Activated CD4-positive, alpha-beta T cell treated with anti-CD3 and anti-CD28 coated beads, Interleukin-2, amount 50 U/mL, for 24 hours (primary cell): Measurements from ENCODE around the gene CAMK2N1.
A peak's percentile ranks its signal among the peaks of the same experiment; 100 is the strongest.
"Not testable (repeated sequence)": the region's sequence is repeated elsewhere in the genome, so short reads cannot be mapped to it uniquely, and the experiment has no call there.

Source experiments
- DNase-seq, 2 donors: peaks; one replicate each; pipeline ENCODE4 v3.0.0-alpha.2; 2020; ENCODE audit warnings: low read depth in 1 of 2, low spot score in 1 of 2

The CAMK2N1 gene

DNA sequence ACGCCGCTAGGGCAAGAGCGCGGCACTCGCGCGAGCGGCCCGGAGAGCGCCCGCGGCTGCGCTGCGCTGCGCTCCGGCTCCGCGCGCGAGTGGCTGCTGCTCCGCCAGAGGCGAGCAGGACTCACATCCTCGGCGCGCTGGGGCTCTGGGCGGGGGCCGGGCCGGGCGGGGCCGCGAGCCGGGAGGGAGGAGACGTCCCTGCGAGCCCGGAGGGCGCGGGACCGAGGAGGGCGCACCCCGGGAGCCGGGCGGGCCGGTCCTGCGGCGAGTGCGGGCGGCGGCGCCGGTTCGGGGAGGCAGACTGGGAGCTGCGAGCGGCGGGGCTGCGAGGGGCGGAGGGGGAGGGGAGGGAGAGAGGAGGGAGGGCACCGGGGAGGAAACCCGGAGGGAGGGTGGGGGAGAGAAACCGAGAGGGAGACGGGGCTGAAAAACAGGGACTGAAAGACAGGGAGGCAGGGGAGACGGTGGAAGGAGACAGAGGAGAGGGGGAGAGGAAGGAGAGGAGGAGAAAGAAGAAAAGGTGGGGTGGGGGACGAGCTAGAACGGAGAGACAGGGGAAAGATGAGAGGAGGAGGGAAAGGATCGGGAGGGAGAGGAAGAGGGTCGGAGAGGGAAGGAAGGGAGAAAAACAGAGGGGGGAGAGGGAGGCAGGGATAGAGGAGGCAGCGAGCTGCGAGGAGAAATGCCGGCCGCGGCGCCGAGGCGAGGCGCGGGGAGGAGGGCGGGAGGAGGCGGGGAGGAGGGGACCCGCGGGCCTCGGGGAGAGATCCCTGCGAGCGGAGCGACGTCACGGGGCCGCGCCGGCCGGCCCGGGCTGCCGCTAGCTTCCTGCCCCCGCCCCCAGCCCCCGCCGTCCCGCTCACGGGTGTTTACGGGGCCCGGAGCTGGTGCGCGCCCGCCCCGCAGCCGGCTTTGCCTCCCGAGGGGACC lies at the start of gene CAMK2N1:
Gene CAMK2N1, minus strand, starts transcription at position 684 of the 930 bp plus-strand sequence. CDS start 831 bp downstream, outside the sequence.
- DNase-seq, result no peak

DNA sequence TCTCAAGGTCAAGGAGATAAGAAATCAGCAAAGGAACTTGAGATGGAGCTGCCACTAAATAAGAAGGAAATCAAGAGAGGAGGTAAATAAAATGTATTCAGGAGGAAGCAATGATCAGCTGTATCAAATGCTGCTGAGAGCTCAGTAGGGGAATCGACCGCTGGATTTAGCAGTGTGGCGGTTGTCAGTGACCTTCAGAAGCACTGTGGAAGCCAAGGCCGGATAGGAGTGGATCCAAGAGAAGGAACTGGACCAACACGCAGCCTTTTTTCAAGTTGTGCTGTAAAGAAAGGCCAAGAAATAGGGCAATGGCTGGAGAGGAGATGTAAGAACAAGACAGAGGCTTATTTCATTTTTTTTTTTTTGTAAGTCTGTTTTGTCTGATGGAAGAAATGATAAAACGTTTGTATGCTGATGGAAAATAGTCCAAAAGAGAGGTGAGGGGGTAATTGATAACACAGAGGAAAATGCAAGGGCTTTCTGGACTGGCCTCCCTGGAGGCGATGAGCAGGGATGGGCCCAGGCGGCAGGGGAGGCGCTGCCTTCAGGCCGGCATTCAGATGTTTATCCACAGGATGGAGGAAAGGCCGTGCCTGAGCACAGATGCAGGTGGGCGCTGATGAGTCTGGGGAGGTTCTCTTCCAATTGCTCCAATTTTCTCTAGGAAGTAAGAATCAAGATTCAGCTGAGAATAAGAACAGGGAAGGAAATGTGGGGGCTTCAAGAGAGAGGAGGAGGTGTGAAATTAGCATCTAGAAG lies 48.8 kb upstream of the CAMK2N1 start:
- DNase-seq, result no peak

DNA sequence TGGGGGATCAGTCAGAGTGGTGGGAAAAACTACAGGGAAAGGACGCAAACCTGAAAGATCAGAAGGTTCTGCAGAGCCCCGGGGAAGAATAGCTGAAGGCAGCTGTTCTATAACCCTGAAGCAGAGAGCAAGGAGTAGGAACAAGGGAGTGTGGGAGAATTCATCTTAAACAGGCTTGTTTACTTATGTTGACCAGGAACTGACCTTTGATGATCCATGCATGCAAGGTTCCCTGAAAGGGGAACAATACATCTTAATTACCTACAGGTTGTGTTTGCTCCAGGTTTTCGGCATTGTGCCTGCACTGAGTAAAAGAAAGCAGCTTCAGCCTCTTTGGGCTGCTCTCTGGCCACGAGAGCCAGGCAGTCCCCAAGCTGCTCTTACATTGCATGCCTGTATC lies 47.6 kb upstream of the CAMK2N1 start:
- DNase-seq, result no peak

DNA sequence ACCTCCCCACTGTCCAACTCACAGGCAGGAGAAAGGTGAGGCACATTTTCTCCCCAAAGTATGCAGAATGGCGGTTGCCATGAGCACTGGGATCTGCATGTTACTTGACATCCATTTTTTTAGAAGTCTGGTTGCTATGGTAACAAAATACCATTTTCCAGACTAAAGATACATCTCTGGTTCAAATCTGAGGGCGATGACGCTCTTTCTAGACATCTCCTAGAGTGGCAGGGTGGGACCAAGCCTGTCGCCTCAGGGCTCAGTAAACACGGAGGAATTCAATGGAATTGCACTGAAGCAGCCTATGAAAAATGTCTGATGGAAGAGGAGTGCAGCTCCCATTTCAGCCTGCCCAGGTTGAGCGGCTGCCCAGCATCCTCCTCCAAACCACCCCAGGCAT lies 44.9 kb upstream of the CAMK2N1 start:
- DNase-seq, result no peak

DNA sequence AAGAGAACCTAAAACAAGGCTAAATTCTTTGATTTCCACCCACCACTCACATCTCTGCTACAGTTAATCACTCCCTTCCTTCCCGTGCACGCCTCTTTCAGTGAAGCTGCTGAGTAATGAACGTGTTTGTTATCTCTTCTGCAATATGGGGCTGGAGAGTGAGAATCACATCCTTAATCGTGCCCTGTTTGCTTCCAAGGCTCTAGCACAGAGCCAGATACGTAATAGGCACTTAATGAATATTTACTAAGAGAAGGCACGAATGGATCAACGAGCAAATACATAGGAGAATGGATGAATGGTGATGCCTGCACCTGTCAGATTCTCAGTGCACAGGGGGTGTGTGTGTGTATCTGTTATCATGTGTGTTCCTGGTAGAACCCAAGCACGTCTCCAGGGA lies 44.3 kb upstream of the CAMK2N1 start:
- no peak for DNase-seq

DNA sequence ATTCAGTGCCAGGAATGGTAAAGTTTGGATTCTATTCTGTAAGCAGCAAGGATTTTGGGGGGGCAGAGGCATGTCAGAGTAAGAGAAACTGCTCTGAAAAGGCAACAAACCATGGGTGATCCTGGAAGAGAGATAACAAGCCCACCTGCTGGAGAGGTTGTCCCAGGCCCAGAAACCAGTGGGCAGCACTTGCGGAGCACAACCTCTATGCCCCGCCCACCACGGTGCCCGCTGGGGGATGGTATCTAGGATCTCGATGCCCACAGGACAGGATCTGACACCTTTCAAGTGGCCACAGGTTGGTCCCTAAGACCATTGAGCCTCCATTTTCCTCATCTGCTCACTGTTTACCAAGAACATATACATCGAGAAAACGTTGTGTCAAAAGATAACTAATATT lies 42.2 kb upstream of the CAMK2N1 start:
- no peak for DNase-seq

DNA sequence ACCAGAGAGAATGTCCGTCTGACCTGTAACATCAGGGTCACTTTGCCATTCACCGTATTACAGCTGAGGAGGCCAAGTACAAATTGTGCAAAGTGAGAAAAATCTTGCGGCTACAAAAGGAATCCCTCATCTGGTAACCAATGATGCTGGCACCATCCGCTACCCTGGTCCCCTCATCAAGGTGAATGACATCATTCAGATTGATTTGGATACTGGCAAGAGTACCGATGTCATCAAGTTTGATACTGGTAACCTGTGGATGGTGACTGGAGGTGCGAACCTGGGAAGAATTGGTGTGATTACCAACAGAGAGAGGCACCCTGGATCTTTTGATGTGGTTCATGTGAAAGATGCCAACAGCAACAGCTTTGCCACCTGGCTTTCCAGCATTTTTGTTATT lies 40.3 kb upstream of the CAMK2N1 start:
- DNase-seq, result no peak

DNA sequence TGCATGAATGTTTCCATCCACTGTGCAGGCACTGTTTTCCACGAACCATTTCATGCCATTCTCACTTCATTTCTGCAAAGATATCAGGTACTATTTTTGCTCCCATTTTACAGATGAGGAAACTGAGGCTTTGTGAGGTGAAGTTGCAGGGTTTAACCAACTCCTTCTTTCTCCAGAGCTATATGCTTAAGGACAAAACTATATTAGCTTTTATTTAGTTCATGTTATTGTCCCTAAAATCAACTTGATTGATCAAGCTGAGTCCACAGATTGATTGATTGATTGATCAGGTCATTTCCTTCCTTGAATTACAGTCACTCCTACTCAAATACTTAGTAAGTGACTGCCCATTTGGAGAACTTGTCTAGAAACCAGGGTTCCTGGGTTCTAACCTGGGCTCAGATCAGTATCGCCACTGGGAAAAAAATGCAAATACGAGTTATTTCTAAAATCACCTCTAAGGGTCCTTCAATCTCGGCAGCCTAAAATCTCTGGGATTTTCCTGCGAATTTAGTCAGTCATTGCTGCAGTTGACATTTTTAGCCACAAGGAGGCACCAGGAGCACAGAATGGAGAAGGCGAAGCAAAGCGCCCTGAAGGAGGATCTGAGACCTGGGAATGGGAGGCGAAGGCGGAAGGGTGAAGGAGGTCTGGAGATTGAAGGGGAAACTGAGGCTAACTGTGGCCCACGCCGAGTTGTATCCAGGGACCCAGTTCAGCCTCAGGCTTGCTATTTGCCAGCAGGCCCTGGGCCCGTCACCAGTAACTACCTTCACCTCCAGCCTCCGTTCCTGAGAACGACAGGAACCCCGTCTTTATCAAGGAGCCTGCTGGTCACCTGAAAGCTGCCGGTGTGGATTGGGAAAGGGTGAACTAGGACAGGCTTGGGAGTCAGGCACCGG lies 36.2 kb upstream of the CAMK2N1 start:
- peak; percentile 28 to 63 for DNase-seq

DNA sequence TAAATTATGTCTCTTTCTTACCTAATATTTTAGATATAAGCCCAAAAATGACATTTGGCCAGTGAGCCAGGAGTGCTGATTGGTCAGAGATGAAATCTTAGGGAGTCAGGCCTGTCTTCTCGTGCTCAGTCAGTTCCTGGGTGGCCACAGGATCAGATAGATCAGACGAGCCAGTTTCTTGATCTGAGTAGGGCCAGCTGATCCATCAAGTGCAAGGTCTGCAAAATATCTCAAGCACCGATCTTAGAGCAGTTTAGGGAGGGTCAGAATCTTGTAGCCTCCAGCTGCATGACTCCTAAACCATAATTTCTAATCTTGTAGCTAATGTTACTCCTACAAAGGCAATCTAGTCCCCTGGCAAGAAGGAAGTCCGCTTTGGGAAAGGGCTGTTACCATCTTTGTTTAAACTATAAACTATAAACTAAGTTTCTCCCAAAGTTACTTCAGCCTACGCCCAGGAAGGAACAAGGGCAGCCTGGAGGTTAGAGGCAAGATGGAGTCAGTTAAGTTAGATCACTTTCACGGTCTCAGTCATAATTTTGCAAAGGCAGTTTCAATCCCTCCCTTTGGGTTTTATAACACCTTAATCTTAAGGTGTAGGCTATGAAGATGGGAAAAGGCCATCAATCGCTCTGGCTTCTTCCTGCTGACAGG lies 33.7 kb upstream of the CAMK2N1 start:
- not testable (repeated sequence) for DNase-seq

DNA sequence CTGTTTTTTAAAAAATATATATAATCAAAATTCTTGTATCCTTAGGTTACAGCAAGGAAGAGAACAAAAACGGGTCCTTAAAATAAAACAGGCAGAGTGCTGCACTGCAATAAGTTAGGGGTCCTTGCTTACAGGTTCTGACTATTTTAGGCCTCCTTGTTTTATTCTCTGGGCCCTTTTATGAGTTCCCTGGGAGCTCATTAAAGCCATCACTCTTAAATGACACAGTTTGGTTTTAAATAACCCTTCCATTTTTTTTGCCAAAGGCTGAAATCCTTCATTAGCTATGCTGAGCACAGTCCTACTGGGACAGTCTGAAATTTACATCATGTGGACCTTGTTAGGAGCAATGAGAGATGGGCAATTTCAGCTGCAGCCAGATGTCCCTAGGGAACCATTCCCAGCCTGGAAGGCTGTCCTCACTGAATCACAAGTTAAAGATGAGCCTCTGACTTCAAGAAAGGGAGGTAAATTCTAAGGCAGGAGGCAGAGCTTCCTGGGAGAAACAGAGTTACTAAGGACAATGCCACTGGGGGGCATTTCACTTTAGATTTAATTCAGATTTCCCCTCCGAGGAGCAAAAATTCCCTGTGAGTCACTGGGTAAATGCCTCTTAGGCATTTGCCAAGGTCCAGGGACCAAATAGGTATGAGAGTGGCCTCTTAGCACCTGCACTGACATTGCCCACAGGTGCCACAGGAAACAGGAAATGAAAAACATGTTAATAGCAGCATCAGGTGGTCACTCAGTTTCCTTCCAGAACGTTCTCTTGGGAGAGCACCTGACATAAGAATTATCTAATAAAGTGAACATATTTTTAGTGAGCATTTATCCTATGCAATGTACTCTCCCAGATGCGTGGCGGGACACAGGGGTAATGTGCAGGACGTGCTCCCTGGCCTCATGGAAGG lies 25.8 kb upstream of the CAMK2N1 start:
- DNase-seq, result no peak

DNA sequence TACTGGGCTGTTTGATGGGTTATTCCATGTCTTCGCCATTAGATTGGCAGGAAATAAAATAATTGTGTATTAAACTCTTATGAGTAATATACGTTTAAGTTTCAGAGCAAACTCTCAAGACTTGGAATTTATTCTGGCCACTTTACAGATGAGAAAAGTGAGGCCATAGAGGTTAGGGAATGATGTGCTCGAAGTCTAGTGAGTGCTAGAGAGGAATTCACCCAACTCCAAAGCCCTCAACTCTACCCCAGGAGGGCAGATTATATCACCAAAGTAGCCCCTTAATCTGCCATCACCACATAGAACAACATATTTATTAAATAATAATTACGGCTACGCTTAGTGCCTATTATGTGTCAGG lies 22.4 kb upstream of the CAMK2N1 start:
- no peak for DNase-seq

DNA sequence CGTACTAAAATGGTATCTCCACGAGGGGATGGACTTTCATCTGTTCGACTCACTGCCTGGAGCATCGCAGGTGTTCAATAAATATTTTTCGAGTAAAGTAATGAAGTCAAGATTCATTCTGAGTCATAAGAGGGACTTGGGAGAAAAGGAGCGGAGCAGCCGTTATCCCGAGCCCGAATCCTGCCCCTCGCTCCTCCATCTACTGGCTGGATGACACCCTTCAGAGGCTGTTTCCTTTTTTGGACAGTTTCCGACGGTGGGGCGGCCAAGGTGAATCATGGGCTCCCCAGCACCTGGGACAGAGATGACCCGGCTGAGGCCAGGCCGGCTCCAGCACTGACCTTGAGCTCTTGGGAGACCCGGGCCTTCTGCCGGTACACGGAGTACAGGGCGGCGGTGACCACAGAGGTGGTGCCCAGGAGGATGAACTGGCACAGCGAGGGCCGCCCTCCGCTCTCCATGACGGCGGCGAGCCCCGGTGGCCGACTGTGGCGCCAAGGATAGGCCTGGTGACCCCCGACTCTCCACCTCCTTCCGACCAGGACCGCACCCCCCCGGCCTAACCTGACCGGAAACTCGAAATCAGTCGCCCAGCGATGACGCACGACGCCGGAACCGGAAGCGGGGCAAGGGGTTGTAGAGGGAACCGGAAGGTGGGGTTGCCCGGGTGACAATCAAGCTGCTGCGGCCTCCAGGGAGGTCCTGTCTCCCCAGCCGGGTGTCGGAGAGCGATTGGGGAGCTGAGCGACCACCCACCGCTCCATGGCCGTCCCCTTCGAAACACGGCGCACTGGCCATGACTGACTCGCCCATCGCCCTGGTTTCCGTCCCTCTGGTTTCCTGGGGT lies 21.8 kb upstream of the CAMK2N1 start, which contains the start of gene MUL1:
Gene MUL1, minus strand, starts transcription at position 588 of the 847 bp plus-strand sequence. Its CDS starts 127 bp downstream, at position 461.
- DNase-seq, result peak; percentile 94 to 95

DNA sequence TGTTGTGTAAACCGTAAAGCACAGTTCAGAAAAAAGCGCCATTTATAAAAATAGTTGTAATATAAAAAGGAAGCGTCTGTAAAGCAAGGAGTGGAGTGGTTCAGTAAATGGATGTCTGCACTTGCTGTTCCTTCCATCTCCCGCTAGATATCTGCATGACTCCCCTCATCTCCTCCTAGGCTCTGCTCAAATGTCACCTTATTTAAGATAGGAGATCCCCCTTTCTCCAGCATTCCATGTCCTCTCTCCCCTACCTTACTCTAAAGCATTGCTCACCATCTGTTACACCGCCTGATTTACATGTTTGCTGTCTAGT lies 21.2 kb upstream of the CAMK2N1 start:
- no peak for DNase-seq

DNA sequence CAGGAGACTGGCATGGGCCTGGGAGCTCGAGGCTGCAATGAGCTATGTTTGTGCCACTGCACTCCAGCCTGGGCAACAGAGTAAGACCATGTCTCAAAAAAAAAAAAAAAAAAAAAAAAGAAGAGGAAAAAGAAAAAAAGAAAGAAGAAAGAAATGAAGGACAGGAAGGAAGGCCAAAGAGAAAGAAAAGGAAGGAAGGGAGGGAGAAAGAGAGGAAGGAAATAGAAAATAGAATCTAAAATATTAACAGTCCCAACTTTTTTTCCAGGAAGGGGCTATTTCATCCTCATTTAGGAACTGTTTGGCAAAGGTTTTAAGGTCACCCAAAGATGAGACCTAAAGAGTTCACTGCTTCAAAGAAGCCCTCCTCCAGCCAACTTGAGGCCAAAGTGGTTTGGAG lies 19.5 kb upstream of the CAMK2N1 start:
- DNase-seq, result no peak

DNA sequence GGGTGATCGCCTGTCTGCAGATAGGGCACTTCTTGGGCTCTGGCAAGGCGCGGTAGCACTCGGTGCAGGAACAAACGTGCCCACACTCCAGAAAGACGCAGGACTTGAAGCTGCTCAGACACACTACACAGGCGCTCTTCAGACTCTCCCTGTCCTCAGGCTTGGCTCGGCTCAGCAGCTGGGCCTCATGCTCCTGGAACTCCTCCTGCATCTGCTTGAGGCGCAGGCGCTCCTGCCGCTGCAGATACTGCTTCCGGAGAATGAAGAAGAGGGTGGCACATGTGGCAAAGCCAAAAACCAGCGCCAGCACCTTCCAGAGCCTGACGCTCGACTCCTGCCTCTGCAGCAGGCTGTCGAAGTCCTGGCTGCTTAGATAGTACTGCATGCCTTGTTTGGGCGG lies 14.7 kb upstream of the CAMK2N1 start:
- DNase-seq, result no peak

DNA sequence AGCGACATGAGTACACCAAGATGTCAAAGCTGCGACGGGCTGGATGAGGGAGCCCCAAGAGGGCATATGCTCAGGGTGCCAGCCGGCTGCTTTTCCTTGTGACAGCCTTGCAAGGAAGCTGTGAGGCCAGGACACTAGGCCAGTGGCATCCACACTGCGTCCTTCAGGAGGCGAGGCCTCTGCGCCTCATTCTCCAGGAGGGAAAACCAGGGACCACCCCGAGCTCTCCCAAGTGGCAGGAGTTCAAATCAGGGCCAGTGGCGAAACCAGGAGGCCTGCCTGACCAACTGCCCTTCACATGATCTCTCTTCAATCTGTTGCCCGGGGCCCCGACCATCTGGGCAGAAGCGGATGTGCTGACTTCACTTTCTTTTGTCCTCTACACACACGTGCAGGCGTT lies 13.7 kb upstream of the CAMK2N1 start:
- DNase-seq, result no peak

DNA sequence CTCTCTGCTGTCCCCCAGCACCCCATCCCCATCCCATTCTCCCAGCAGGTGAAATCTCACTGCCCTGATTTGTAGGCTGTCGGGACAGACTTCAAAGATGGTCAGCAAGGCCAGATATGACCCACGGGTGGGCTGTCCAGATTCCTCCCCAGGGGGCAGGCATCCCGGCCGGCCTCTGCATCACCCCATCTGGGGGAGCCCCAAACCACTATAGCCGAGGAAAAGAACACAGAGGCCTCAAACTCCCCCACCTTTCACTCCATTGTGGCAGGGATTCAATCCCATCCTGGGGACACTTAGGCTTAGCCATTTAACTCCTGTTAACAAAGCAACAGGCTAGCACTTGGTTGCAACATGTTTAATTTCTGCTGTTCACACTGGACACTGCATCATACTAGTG lies 13.1 kb upstream of the CAMK2N1 start:
- no peak for DNase-seq

DNA sequence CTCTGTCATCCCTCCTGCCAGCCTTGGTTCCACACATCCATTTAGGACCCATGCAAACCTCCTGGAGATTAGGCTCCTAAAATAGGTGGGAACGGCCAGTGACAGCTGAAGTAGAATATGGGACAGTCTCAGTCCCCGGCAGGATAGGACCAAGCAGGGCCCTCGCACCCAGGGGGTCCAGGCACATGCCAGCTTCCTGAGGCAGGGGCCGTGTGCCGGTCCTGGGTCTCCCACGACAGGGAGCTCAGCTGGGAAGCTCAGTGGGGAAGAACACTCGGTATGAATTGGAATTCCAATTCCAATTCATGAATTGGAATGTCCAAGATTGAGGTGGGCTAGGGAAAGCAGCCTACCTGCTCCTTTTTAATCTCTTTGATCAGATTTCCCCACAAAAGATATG lies 12.1 kb upstream of the CAMK2N1 start:
- DNase-seq, result no peak

DNA sequence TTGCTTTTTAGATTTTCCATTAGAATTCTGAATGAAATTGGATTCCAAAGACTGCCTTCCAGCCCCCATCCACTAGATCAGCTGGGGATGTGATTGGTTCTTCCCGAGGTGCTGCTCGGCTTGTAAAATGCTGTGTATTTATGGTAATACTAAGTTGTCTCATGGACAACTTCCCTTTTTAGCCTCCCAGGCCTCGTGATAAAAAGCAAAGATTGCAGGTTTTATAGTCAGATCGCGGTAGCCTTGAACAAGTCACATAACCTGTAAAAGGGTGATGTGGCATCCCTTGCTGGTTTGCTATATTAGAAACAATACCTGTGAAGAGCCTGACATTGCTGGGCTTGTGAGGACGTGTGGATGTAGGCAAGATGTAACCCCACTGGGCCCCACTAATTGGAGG lies 11.5 kb upstream of the CAMK2N1 start:
- no peak for DNase-seq
